ENCODE measurements around the gene CCDC33.

Gene CCDC33

DNA sequence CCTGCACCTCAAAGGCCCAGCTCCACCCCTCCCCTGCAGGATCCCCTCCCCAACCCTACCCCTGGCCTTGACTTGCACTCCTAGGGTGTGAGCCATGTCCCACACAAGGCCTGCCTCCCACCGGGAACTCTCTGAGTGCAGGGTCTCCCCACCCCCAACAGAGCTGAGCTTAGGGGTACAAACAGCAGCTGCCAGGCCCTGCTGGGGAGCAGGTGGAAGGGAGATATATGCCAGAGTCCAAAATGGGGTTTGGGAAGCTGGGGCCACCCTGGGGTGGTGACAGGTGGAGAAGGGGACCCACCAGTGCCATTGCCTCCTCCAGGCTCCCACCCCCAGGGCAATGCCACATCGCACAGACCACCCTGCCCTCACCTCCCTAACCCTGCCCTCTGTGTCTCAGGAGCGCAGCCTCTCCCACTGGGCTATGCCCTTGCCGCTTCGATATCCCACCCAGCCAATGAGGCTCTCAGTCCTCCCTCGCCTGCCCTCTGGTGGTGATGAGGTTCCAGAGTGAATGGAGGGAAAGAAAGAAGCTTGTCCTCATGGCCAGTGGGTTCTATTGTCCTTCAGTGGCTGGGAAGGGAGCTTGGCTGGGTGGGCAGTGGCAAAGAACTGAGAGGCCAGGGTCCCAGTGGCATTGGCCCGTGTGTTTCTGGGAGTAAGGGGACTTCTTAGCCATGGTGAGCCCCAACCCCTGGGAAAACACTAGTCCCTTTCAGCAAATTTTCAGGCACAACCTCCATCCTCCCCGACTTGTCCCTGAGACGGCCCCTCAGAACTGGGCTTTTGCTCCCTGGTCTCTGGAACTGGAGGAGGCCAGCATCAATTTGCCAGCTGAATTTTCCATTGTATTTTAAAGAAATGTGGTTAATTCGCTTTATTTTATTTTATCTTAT lies 84.5 kb downstream of the CCDC33 start:
- Histone ChIP-seq H3K27me3 (ENCODE audit: insufficient read depth, insufficient read length) (no peaks in the 10 kb centered on the region), H3K36me3 (ENCODE audit: insufficient read depth, insufficient read length, low read length) (no peaks in the 10 kb centered on the region), H3K4me3 (ENCODE audit: insufficient read length, low read depth) (no peak overlapping the region), H3K4me1 (ENCODE audit: insufficient read depth, insufficient read length) (peaks cover 32% of the 10 kb centered on the region), H3K9me3 (ENCODE audit: insufficient read depth, low read length) (no peaks in the 10 kb centered on the region), H3K9ac (ENCODE audit: insufficient read length, low read depth) (no peak overlapping the region)
- TF ChIP-seq ZNF274 (IDR thresholded peaks at IDR 0.05; ENCODE audit: low read depth, low read length), result no peak
- TF ChIP-seq SUZ12 (IDR thresholded peaks at IDR 0.05; ENCODE audit: extremely low read depth, insufficient read depth, insufficient read length), result no peak
- no peak for TF ChIP-seq YY1 (IDR thresholded peaks at IDR 0.05; ENCODE audit: insufficient read depth, insufficient read length)
- peak; percentile 72 for DNase-seq (ENCODE audit: low read depth, low spot score)

GRCh38 chr15:74322558-74323180 lies 86.5 kb downstream of the CCDC33 start:
- no peak for DNase-seq (ENCODE audit: low read depth, low spot score)
- H3K9ac ChIP-seq (ENCODE audit: insufficient read length, low read depth), result no peak overlapping the region
- H3K9me3 ChIP-seq (ENCODE audit: insufficient read depth, low read length), result no peaks in the 10 kb centered on the region
- TF ChIP-seq SUZ12 (IDR thresholded peaks at IDR 0.05; ENCODE audit: extremely low read depth, insufficient read depth, insufficient read length) (no peak), ZNF274 (IDR thresholded peaks at IDR 0.05; ENCODE audit: low read depth, low read length) (no peak), YY1 (IDR thresholded peaks at IDR 0.05; ENCODE audit: insufficient read depth, insufficient read length) (no peak)
- no peak overlapping the region for H3K4me3 ChIP-seq (ENCODE audit: insufficient read length, low read depth)
- peaks cover 39% of the 10 kb centered on the region for H3K4me1 ChIP-seq (ENCODE audit: insufficient read depth, insufficient read length)
- H3K27me3 ChIP-seq (ENCODE audit: insufficient read depth, insufficient read length), result no peaks in the 10 kb centered on the region
- no peaks in the 10 kb centered on the region for H3K36me3 ChIP-seq (ENCODE audit: insufficient read depth, insufficient read length, low read length)

- Histone ChIP-seq H3K36me3 (ENCODE audit: insufficient read depth, insufficient read length, low read length) (no peaks in the 10 kb centered on the region), H3K9me3 (ENCODE audit: insufficient read depth, low read length) (no peaks in the 10 kb centered on the region), H3K9ac (ENCODE audit: insufficient read length, low read depth) (no peak overlapping the region), H3K4me1 (ENCODE audit: insufficient read depth, insufficient read length) (peaks cover 29% of the 10 kb centered on the region), H3K27me3 (ENCODE audit: insufficient read depth, insufficient read length) (peaks cover 2% of the 10 kb centered on the region), H3K4me3 (ENCODE audit: insufficient read length, low read depth) (no peak overlapping the region)
- DNase-seq (ENCODE audit: low read depth, low spot score), result no peak
- TF ChIP-seq ZNF274 (IDR thresholded peaks at IDR 0.05; ENCODE audit: low read depth, low read length) (no peak), SUZ12 (IDR thresholded peaks at IDR 0.05; ENCODE audit: extremely low read depth, insufficient read depth, insufficient read length) (no peak), YY1 (IDR thresholded peaks at IDR 0.05; ENCODE audit: insufficient read depth, insufficient read length) (no peak)
Observed at GRCh38 chr15:74324714-74325113, 88.6 kb downstream of the CCDC33 start.

DNA sequence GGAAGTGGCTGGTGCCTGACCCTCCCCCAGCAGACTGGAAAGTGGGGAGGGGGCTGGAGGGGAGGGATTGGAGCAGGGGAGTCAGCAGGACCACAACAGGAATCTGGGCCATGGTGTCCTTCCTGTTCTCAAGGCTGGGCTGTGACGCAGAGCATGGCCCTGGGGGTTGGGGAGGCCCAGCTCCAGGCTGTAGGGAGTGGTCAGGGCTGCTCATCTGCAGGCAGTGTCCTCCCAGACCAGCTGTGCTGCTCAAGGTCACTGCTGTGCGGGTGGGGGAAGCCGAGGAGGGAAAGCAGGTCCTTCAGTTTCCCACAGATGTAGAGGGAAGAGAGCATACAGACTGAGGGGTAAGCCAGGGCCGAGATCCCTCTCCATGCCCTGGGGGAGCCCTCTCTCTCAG lies 90.6 kb downstream of the CCDC33 start:
- no peaks in the 10 kb centered on the region for H3K36me3 ChIP-seq (ENCODE audit: insufficient read depth, insufficient read length, low read length)
- H3K4me1 ChIP-seq (ENCODE audit: insufficient read depth, insufficient read length), result peaks cover 22% of the 10 kb centered on the region
- H3K9me3 ChIP-seq (ENCODE audit: insufficient read depth, low read length), result no peaks in the 10 kb centered on the region
- H3K27me3 ChIP-seq (ENCODE audit: insufficient read depth, insufficient read length), result peaks cover 3% of the 10 kb centered on the region
- no peak for TF ChIP-seq SUZ12 (IDR thresholded peaks at IDR 0.05; ENCODE audit: extremely low read depth, insufficient read depth, insufficient read length)
- no peak for TF ChIP-seq ZNF274 (IDR thresholded peaks at IDR 0.05; ENCODE audit: low read depth, low read length)
- no peak for TF ChIP-seq YY1 (IDR thresholded peaks at IDR 0.05; ENCODE audit: insufficient read depth, insufficient read length)
- H3K4me3 ChIP-seq (ENCODE audit: insufficient read length, low read depth), result no peak overlapping the region
- no peak for DNase-seq (ENCODE audit: low read depth, low spot score)
- peak overlapping the region; percentile 15 for H3K9ac ChIP-seq (ENCODE audit: insufficient read length, low read depth)

- Histone ChIP-seq H3K9ac (ENCODE audit: insufficient read length, low read depth) (no peak overlapping the region), H3K4me1 (ENCODE audit: insufficient read depth, insufficient read length) (peaks cover 25% of the 10 kb centered on the region), H3K9me3 (ENCODE audit: insufficient read depth, low read length) (no peaks in the 10 kb centered on the region), H3K27me3 (ENCODE audit: insufficient read depth, insufficient read length) (peaks cover 3% of the 10 kb centered on the region), H3K4me3 (ENCODE audit: insufficient read length, low read depth) (no peak overlapping the region), H3K36me3 (ENCODE audit: insufficient read depth, insufficient read length, low read length) (no peaks in the 10 kb centered on the region)
- TF ChIP-seq ZNF274 (IDR thresholded peaks at IDR 0.05; ENCODE audit: low read depth, low read length) (no peak), SUZ12 (IDR thresholded peaks at IDR 0.05; ENCODE audit: extremely low read depth, insufficient read depth, insufficient read length) (no peak), YY1 (IDR thresholded peaks at IDR 0.05; ENCODE audit: insufficient read depth, insufficient read length) (no peak)
- DNase-seq (ENCODE audit: low read depth, low spot score), result no peak
Observed at GRCh38 chr15:74327756-74328155, 91.6 kb downstream of the CCDC33 start.

DNA sequence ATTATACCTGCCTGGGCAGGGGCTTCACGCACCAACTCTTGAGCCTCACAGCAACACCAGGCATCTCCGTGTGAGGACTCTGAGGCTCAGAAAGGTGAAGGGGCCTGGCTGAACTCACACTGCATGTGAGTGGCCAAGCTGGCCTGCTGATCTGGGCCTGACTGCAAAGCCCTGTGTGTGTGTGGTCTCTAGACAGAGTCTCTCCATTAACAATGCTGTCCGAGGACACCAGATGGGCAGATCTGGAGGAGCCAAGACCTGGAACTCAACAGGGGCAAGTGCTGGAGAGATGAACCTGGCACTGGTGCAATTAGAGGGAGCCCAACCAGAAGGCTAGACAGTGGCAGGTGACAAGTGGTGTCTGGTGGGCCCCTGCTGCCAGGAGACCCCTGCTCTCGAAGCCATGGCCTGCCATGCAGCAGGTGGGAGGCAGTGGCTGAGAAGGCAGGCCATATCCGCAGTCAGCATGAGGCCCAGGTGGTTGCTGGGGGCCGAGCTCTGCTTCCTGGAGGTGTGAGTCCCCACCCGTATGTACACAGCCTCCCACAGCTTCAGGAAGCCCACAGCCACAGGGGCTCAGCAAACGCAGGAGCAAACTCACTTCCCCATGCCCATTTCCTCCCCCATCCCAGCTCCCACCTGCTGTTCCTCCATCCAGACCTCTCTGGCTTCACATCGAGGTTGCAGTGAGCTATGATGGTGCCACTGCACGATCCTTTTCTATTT lies 92.4 kb downstream of the CCDC33 start:
- no peak overlapping the region for H3K9ac ChIP-seq (ENCODE audit: insufficient read length, low read depth)
- no peak for DNase-seq (ENCODE audit: low read depth, low spot score)
- no peaks in the 10 kb centered on the region for H3K36me3 ChIP-seq (ENCODE audit: insufficient read depth, insufficient read length, low read length)
- H3K9me3 ChIP-seq (ENCODE audit: insufficient read depth, low read length), result no peaks in the 10 kb centered on the region
- TF ChIP-seq ZNF274 (IDR thresholded peaks at IDR 0.05; ENCODE audit: low read depth, low read length) (no peak), YY1 (IDR thresholded peaks at IDR 0.05; ENCODE audit: insufficient read depth, insufficient read length) (no peak), SUZ12 (IDR thresholded peaks at IDR 0.05; ENCODE audit: extremely low read depth, insufficient read depth, insufficient read length) (no peak)
- peaks cover 28% of the 10 kb centered on the region for H3K4me1 ChIP-seq (ENCODE audit: insufficient read depth, insufficient read length)
- peaks cover 3% of the 10 kb centered on the region for H3K27me3 ChIP-seq (ENCODE audit: insufficient read depth, insufficient read length)
- H3K4me3 ChIP-seq (ENCODE audit: insufficient read length, low read depth), result no peak overlapping the region
